ENCODE data around the gene CDC123.
A peak's percentile ranks its signal among the peaks of the same experiment; 100 is the strongest.
"Not testable (repeated sequence)": the region's sequence is repeated elsewhere in the genome, so short reads cannot be mapped to it uniquely, and the experiment has no call there.

The CDC123 gene, protein sequence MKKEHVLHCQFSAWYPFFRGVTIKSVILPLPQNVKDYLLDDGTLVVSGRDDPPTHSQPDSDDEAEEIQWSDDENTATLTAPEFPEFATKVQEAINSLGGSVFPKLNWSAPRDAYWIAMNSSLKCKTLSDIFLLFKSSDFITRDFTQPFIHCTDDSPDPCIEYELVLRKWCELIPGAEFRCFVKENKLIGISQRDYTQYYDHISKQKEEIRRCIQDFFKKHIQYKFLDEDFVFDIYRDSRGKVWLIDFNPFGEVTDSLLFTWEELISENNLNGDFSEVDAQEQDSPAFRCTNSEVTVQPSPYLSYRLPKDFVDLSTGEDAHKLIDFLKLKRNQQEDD

DNA sequence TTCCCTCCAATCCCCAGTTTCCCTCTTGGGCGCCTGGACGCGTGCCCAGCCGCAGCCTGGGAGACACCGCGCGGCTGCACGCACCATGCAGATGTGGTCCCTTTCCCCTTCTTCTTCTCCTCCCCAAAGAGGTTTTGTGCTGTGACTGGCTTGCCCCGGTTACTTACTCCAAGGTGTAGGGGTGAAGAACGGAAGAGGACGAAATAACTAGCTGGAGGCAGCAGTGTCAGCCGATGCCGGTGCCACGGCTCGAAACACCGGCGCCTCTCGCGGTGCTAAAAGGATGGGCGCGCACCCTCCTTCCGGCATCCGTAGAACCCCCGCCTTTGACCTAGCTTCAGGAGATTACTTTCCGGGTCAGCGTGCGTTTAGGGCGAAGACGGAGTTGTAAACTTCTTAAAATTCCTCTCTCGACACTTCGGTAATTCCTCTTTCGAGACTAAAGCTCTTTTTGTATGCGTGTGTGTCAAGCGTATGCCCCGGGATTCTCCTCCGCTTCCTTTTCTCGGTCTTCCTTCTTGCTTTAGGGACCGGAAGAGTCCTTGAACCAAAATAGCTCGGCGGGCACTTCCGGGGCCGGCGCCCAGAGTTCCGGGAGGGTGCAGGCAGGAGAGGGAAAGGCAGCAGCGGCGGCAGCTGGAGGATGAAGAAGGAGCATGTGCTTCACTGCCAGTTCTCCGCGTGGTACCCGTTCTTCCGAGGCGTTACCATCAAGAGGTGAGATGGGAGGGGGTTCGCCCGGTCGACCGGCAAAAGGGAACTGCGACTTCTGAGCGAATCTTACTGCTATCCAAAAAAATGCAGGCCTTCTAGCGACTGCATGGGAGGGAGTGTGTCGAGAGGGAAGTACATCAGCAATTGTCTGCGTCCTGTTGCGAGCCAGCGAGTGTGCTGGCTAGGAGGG, at the start of gene CDC123, which contains the start of gene NUDT5:
Gene CDC123 (plus strand): TSS at position 586 of the 904 bp plus-strand sequence. CDS start 58 bp downstream, at position 644.
Gene NUDT5 (minus strand): TSS at position 289 of the 904 bp plus-strand sequence. CDS start 9,600 bp downstream, outside the sequence.
- peak; percentile 93 to 95 for ATAC-seq

- ATAC-seq, result no peak
These were observed 45.8 kb upstream of the CDC123 start for GRCh38 chr10:12150163-12150562.

- no peak for ATAC-seq
These were observed 41.5 kb upstream of the CDC123 start for GRCh38 chr10:12154516-12154915.

GRCh38 chr10:12156367-12157123, 39.4 kb upstream of the CDC123 start:
- ATAC-seq, result no peak

DNA sequence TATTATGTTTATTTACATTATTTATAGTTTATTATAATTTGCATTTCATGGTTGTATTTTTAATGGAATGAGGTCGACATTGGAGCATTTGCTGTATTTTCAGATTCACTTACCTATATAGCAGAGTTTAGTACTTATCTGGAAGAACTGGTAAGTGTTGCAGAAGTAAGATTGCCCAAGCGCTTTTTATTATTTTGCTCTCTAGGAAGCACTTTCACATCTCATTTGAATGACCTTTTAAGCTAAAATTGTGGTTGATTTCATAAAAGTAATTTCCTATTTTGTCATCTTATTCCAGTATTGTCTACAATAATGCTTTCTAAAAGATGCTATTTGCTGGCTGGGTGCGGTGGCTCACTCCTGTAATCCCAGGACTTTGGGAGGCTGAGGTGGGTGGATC, 37.9 kb upstream of the CDC123 start:
- no peak for ATAC-seq

DNA sequence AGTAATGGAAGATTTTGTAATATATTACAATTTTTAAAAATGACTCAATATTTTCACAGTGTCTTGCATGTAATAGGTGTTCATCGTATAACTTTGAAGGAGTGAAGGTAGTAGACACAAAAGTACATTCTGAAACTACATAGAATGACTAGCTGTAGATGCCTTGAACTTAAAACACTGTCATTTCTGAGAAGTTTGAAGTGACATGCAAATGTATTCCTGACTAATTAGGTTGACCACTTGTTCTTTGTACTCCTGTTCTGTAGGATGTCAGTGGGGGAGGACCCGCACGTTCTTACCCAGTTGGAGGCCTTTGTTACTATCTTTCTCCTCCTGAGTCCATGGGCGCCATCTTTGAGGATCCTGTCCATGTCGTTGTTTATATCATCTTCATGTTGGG, 35.3 kb upstream of the CDC123 start:
- ATAC-seq, result peak in 1 of 2 donors; percentile 17

DNA sequence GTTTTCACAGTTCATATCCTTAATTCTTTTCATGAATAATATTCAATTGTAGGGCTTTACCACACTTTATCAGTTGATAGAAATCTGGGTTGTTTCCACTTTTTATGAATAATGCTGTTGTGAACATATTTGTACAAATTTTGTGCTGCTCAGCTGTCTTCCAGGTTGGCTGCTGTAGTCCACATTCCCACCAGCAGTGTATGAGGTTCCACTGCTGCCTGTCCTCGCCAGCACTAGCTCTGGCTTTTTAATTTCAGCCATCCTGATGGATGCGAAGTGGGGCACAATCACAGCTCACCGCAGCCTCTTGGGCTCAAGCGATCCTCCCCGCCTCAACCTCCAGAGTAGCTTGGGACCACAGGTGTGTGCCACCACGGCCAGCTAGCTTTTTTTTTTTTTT, 33.1 kb upstream of the CDC123 start:
- no peak for ATAC-seq

GRCh38 chr10:12164085-12164484, 31.9 kb upstream of the CDC123 start:
- no peak for ATAC-seq

DNA sequence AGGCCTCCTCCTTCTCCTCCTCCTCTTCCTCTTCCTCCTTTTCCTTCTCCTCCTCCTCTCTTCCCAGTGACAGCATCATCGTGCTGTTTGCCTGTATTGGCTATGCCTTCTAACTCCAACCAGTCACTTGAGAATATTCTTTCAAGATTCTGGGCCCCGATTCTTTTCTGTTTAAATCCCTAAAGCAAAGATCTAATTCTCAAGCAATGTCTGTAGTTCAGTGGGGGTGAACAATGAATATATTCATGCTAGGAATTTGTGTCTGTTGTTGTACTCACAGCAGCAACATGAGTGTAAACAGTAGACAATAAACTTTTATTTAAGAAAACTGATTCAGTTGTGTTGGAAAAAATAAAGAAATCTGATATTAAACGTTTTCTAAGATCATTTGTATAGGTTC, 31.0 kb upstream of the CDC123 start:
- no peak for ATAC-seq

DNA sequence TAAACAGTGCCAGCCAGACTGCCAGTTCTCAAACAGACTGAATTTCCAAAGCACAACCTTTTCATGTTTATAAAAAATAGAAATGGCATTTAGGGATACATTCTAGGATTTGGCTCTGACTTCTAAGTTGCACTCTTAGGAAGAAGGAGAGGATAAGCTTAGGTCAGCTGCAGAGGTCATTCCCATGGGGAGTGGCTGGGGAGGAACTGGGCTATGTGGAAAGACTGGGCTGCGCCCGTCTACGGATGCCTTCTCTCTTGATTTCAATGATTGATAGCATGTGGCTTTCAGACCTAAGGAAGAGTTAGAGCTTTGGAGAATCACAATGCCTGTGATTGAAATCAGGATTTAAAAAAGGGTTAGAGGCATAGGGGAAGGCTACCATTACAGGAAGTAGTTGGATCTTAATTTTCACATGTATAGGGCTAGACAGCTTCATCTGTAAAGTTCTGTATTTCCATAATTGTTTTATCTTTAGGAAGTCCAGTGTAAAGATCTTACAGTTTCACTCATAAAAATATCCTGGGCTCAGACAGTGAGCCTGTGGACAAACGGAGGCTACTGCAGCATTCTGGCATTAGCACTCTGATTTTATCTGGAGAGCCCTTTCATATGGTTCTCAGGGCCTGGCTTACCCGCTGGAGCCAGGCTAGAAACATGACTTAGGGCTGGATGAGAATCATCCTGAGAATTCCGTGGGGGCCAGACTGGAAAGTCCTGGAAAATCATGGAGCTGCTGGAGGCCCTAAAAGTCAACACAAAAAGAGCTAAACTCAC, 29.8 kb upstream of the CDC123 start:
- no peak for ATAC-seq

- not testable (repeated sequence) for ATAC-seq
These were observed 24.5 kb upstream of the CDC123 start for GRCh38 chr10:12171512-12171911.

- no peak for ATAC-seq
These were observed 18.3 kb upstream of the CDC123 start for GRCh38 chr10:12177642-12178041.

DNA sequence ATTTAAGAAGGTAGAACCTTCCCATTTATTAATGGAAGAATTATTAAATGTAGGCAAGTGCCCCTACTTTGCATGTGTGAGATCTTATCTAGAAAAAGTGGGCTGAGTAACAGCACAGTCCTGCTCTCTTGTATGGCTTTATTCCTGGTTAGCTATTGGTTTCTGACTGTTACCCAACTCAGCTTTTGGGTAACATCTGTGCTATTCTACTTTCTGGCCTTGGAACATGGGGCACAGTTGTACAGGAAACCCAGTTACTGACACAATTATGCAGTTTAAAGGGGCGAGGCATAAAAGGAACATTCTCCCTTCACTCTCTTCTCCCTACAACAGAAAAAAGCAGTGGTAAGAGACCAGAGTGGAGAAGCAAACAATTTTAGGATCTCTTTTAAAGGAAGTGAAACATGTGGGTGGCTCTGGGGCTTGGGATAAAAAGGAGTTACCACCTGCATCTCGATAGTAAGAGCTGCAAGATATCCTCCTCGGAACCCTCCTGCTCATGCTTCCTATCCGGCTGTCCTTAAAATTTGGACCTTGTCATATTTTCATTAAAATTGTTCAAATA, 16.3 kb upstream of the CDC123 start:
- ATAC-seq, result no peak

- no peak for ATAC-seq
These were observed 15.6 kb upstream of the CDC123 start for GRCh38 chr10:12180221-12180974.

GRCh38 chr10:12181065-12181775, 14.8 kb upstream of the CDC123 start:
- peak; percentile 99 to 100 for ATAC-seq

DNA sequence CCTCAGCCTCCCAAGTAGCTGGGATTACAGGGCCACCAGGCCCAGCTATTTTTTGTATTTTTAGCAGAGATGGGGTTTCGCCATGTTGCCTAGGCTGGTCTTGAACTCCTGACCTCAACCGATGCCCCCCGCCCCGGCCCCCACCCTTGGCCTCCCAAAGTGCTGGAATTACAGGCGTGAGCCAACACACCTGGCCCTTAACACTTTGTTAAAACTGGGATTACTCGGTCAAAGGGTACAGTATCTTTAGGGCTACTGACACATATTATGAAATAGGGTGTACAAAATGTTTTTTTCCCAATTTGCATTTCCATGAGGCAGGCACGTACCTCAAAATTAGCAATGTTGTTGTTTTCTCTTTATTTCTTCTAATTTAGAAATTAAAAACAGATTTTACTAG, 11.8 kb upstream of the CDC123 start:
- ATAC-seq, result no peak

DNA sequence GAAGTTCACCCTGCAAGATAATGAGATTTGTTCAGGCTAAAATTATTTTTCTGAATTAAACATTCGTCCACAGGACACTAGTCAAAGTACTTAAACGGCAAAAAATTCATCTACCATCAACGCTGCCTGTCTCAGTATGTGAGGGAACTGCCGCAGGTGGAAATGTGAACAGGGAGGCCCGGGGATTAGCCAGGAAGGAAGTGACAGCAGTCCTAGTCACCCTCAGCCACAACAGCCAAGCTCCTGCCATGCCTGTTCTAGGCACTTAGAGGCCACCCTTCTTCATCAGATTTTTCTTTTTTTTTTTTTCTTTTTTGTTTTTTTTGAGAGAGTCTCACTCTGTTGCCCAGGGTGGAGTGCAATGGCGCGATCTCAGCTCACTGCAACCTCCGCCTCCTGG, 9.7 kb upstream of the CDC123 start:
- peak; percentile 42 to 52 for ATAC-seq

DNA sequence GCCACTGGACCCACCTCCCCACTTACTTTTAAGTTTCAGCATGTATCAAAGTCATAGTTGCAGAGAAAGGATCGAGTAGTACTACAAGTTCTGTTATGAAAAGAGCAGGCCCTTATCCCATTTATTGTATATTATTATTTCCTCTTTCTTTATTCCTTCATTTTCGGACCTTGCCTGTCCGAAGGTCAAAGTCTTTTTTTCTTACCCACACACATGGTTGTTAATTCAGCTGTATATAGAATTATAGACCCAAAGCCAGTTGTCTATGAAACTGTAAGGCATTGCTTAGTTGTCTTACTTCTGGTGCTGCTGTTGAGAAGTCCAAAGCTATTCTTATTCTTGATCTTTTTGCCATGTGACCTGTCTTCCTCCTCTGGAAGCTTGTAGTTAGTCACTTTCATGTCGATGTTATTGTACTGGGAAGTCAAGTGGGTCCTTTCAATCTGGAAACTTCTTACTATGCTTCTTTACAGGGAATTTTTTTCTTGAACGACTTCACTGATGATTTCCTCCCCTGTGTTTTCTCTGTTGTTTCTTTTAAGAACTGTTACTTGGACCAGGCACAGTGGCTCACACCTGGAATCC, 8.6 kb upstream of the CDC123 start:
- no peak for ATAC-seq

DNA sequence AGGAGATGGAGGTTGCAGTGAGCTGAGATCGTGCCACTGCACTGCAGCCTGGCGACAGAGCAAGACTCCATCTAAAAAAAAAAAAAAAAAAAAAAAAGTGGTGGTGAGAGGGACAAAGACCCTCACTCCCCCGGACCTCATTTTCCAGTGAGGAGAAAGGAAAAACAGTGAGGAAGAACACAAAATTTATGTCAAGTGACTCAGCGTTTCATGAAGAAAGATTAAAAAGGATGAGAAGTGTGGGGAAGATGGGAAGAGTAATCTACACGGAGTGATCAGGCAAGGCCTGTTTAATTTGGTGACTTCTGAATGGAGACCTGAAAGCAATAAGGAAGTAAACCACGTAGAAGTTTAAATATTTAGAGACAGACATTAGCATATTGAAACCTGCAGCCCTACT, 7.3 kb upstream of the CDC123 start:
- no peak for ATAC-seq

DNA sequence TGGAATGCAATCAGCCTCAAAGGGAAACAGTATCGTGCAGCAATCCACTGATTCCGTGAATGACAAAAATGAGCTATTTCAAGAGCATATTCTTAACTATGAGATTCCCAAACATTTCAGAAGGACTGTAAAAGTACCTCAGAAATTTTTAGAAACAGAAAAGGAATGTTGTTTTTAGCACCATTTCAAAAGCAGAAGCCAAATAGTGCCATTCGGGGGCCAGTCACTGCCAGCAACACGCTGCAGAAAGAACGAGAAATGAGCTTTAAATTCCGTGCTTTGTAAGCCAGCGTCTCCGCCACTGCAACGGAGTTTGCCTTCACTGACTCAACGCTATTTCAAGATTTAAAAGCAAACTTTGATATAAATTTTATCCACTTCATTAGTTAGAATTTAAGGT, 6.6 kb upstream of the CDC123 start:
- no peak for ATAC-seq

Data from activated CD4-positive, CD25-positive, alpha-beta regulatory T cell treated with anti-CD3 and anti-CD28 coated beads, Interleukin-2, amount 50 U/mL, for 24 hours (primary cell).